Panc1 (cell line): ENCODE data around the gene UBE2G2. TPM values are rescaled to one million over a fixed set of nuclear protein-coding genes. Genes with fewer than 3 reads are reported as not detected.

ENCODE experiments used
- ATAC-seq: fragments of 200-7000 bp; cut with Tn5 transposase; 2 replicates; pipeline ENCODE4 v1.9.1; 2020; ENCODE audit warnings: mild to moderate bottlenecking, moderate library complexity
- BruUV-seq: library from RNA; stranded (reverse); fragments of 400-500 nt; replicated peaks from 2 replicates; lab custom pipeline; 2021; lab: Mats Ljungman, UMichigan
- CTCF ChIA-PET: fragments of 300-600 bp; sonication (Branson Sonifier 250); formaldehyde crosslinking; loops from one replicate; lab custom pipeline; 2022; ENCODE audit warnings: antibody characterized with exemption; lab: Charles Lee
- POLR2A ChIA-PET: fragments of 300-600 bp; sonication (Branson Sonifier 250); formaldehyde crosslinking; loops from one replicate; lab custom pipeline; 2022; ENCODE audit warnings: antibody characterized with exemption; lab: Charles Lee
- DNase-seq: peaks from one replicate; pipeline ENCODE4 v3.0.0-alpha.2; 2010; ENCODE audit warnings: low read depth, low spot score
- H3K27ac ChIP-seq: 2 replicates; pipeline ENCODE4 v1.5.1; 2011; ENCODE audit warnings: mild to moderate bottlenecking, low read length, inconsistent platforms
- H3K27me3 ChIP-seq: fragments of 200-500 bp; sonication (Bioruptor generic); 2 replicates; pipeline ENCODE4 v1.6.0; 2014; ENCODE audit warnings: low read length, inconsistent platforms; ENCODE audit not compliant: control insufficient read depth, insufficient read depth
- H3K36me3 ChIP-seq: fragments of 200-500 bp; sonication (Bioruptor generic); 2 replicates; pipeline ENCODE4 v1.5.1; 2014; ENCODE audit warnings: inconsistent platforms, mild to moderate bottlenecking, low read length, moderate library complexity; ENCODE audit not compliant: control insufficient read depth, insufficient read depth
- H3K4me1 ChIP-seq: 2 replicates; pipeline ENCODE4 v1.5.1; 2011; ENCODE audit warnings: inconsistent platforms, mild to moderate bottlenecking, low read length, moderate library complexity; ENCODE audit not compliant: control insufficient read depth, insufficient read depth
- H3K4me3 ChIP-seq, 2 experiments: 2 replicates each; pipeline ENCODE4 v1.5.1; 2011 to 2012; ENCODE audit warnings: low read depth in 2 of 2, low read length in 2 of 2, mild to moderate bottlenecking in 2 of 2, inconsistent platforms in 1 of 2, moderate library complexity in 1 of 2
- H3K9me3 ChIP-seq: fragments of 200-500 bp; sonication (Bioruptor generic); 2 replicates; pipeline ENCODE4 v1.5.1; 2014; ENCODE audit warnings: low read depth, mild to moderate bottlenecking, inconsistent platforms, low read length, moderate library complexity; ENCODE audit not compliant: control insufficient read depth, insufficient read depth
- CTCF ChIP-seq: fragments of 450-650 bp; IDR thresholded peaks from 2 replicates; pipeline ENCODE4 v1.5.1; 2017; ENCODE audit warnings: mild to moderate bottlenecking
- POLR2AphosphoS5 ChIP-seq: IDR thresholded peaks from 2 replicates; pipeline ENCODE4 v1.6.1; 2012; ENCODE audit warnings: mild to moderate bottlenecking, low read depth, low read length, moderate library complexity
- REST ChIP-seq, 2 experiments: IDR thresholded peaks; 2 replicates each; pipeline ENCODE4 v1.6.1; 2011 to 2012; ENCODE audit warnings: low read depth in 2 of 2, control low read depth in 1 of 2, low read length in 1 of 2, mild to moderate bottlenecking in 1 of 2, moderate library complexity in 1 of 2; ENCODE audit not compliant: insufficient read depth in 1 of 2
- SIN3A ChIP-seq: IDR thresholded peaks from 2 replicates; pipeline ENCODE4 v1.6.1; 2012; ENCODE audit warnings: low read depth, mild to moderate bottlenecking, low read length, moderate library complexity, borderline replicate concordance; ENCODE audit not compliant: insufficient read depth
- TCF7L2 ChIP-seq: IDR thresholded peaks from 2 replicates; pipeline ENCODE4 v1.6.1; 2011; ENCODE audit warnings: mild to moderate bottlenecking, low read depth, low read length, inconsistent platforms
- in situ Hi-C: cut with HindIII; loops from 2 replicates; pipeline ENCODE4 v1.10.0; 2016; ENCODE audit warnings: low sequenced_read_pairs, low pct_unique_long_range_greater_than_20kb
- intact Hi-C: fragments of 100-400 bp; cut with micrococcal nuclease; formaldehyde crosslinking; loops from one replicate; pipeline ENCODE4 v1.10.0; 2022; ENCODE audit not compliant: unreplicated experiment
- total RNA-seq: library from RNA; stranded (reverse); gene quantifications from one replicate; pipeline ENCODE4 v1.2.1, GENCODE V29; 2021; ENCODE audit not compliant: unreplicated experiment

The UBE2G2 gene
- total RNA-seq, 1 experiment from 2014 or later, result 77.4 TPM

GRCh38 chr21:44728716-44729115 is 72.9 kb downstream of the UBE2G2 start:
- ATAC-seq (no peak), DNase-seq (no peak)
- no peak overlapping the region for H3K27ac ChIP-seq
- no peak for TF ChIP-seq REST (IDR thresholded peaks at IDR 0.05; ENCODE audit: insufficient read depth in 1 of 2, low read depth in 2 of 2, low read length in 1 of 2)
- in situ Hi-C loops, result no loop called here
- ChIA-PET CTCF (no interaction called here), POLR2A (no interaction called here)
- no peak overlapping the region for H3K4me3 ChIP-seq
- H3K9me3 ChIP-seq, result no peaks in the 10 kb centered on the region
- H3K36me3 ChIP-seq, result no peaks in the 10 kb centered on the region
- no TSS peak for BruUV-seq
- intact Hi-C loops, result no loop called here
- H3K4me1 ChIP-seq, result no peaks in the 10 kb centered on the region
- no peaks in the 10 kb centered on the region for H3K27me3 ChIP-seq

GRCh38 chr21:44727757-44728156 is 73.9 kb downstream of the UBE2G2 start:
- Histone ChIP-seq H3K4me3 (no peak overlapping the region), H3K36me3 (no peaks in the 10 kb centered on the region), H3K27me3 (no peaks in the 10 kb centered on the region), H3K27ac (no peak overlapping the region), H3K4me1 (no peaks in the 10 kb centered on the region), H3K9me3 (no peaks in the 10 kb centered on the region)
- in situ Hi-C loops (no loop called here), intact Hi-C loops (no loop called here)
- ATAC-seq, result no peak
- DNase-seq, result no peak
- CTCF ChIA-PET, result no interaction called here
- POLR2A ChIA-PET, result no interaction called here
- no TSS peak for BruUV-seq
- no peak for TF ChIP-seq REST (IDR thresholded peaks at IDR 0.05; ENCODE audit: insufficient read depth in 1 of 2, low read depth in 2 of 2, low read length in 1 of 2)
- no peak for TF ChIP-seq POLR2AphosphoS5
- no peak for TF ChIP-seq TCF7L2
- no peak for TF ChIP-seq SIN3A
- TF ChIP-seq CTCF, result no peak
